HepG2 (cell line): ENCODE data around the gene TBL2. TPM values are rescaled to one million over a fixed set of nuclear protein-coding genes. Genes with fewer than 3 reads are reported as not detected.

Source experiments
- CC2D1A ChIP-seq: sonication (generic); formaldehyde crosslinking; IDR thresholded peaks from 2 replicates; pipeline ENCODE4 v1.8.1; 2023; ENCODE audit warnings: mild to moderate bottlenecking, missing genetic modification reagents
- FLYWCH1 ChIP-seq: sonication (generic); formaldehyde crosslinking; IDR thresholded peaks from 2 replicates; pipeline ENCODE4 v1.8.1; 2023; ENCODE audit warnings: mild to moderate bottlenecking, missing genetic modification reagents
- KDM5B ChIP-seq: sonication (generic); formaldehyde crosslinking; IDR thresholded peaks from 2 replicates; pipeline ENCODE4 v1.4.0; 2020; ENCODE audit warnings: missing genetic modification reagents, mild to moderate bottlenecking, borderline replicate concordance
- NFKBIZ ChIP-seq: IDR thresholded peaks from 2 replicates; pipeline ENCODE4 v1.6.1; 2018; ENCODE audit warnings: missing genetic modification reagents, missing compliant biosample characterization
- PCBP1 ChIP-seq: fragments of 200-400 bp; formaldehyde crosslinking; IDR thresholded peaks from 2 replicates; pipeline ENCODE4 v1.6.1; 2017; ENCODE audit warnings: mild to moderate bottlenecking, low read depth, low read length, borderline replicate concordance
- PRMT3 ChIP-seq: sonication (generic); formaldehyde crosslinking; IDR thresholded peaks from 2 replicates; pipeline ENCODE4 v1.8.1; 2022; ENCODE audit warnings: low read depth, mild to moderate bottlenecking, moderate library complexity, missing genetic modification reagents, borderline replicate concordance
- RFXAP ChIP-seq: sonication (generic); formaldehyde crosslinking; IDR thresholded peaks from 2 replicates; pipeline ENCODE4 v1.4.0; 2020; ENCODE audit warnings: missing genetic modification reagents, borderline replicate concordance
- RXRB ChIP-seq: IDR thresholded peaks from 2 replicates; pipeline ENCODE4 v1.6.1; 2016; ENCODE audit warnings: borderline replicate concordance, missing genetic modification reagents, missing compliant biosample characterization
- ZNF280D ChIP-seq: sonication (generic); formaldehyde crosslinking; IDR thresholded peaks from 2 replicates; pipeline ENCODE4 v1.5.1; 2020; ENCODE audit warnings: mild to moderate bottlenecking, missing genetic modification reagents
- ZNF333 ChIP-seq: sonication (generic); formaldehyde crosslinking; IDR thresholded peaks from 2 replicates; pipeline ENCODE4 v1.4.0; 2020; ENCODE audit warnings: mild to moderate bottlenecking, missing genetic modification reagents, borderline replicate concordance
- ZNF496 ChIP-seq: sonication (generic); formaldehyde crosslinking; IDR thresholded peaks from 2 replicates; pipeline ENCODE4 v1.8.1; 2023; ENCODE audit warnings: mild to moderate bottlenecking, moderate library complexity, missing genetic modification reagents; ENCODE audit not compliant: insufficient replicate concordance
- ZNF737 ChIP-seq: sonication (generic); formaldehyde crosslinking; IDR thresholded peaks from 2 replicates; pipeline ENCODE4 v1.5.0; 2020; ENCODE audit warnings: missing genetic modification reagents, mild to moderate bottlenecking, borderline replicate concordance
- ZNF746 ChIP-seq: sonication (generic); formaldehyde crosslinking; IDR thresholded peaks from 2 replicates; pipeline ENCODE4 v1.8.0; 2022; ENCODE audit warnings: mild to moderate bottlenecking, missing genetic modification reagents
- polyA plus RNA-seq, 8 experiments: library from polyadenylated mRNA; depleted of rRNA in 3 of 8; stranded (reverse) in 7 of 8; unstranded in 1 of 8; fragments of >200 nt; fragmentation: Illumina TruSeq in 4 of 8; extraction: Trizol in 4 of 8; gene quantifications; 2 replicates each; pipeline versions ENCODE4 v1.2.1 to v1.2.3, GENCODE V29; 2011 to 2016; ENCODE audit warnings: low read depth in 4 of 8, missing spikeins in 1 of 8, mixed read lengths in 1 of 8; ENCODE audit not compliant: insufficient read depth in 1 of 8
- total RNA-seq, 5 experiments: library from RNA; depleted of rRNA; stranded (reverse); fragments of >200 nt; fragmentation: Illumina TruSeq; extraction: Trizol; gene quantifications; 2 replicates each; pipeline ENCODE4 v1.2.3, GENCODE V29; 2016; ENCODE audit warnings: low read depth in 1 of 5
- TF ChIP-seq, protein P1 (sequence below): sonication (generic); formaldehyde crosslinking; IDR thresholded peaks from 2 replicates; pipeline ENCODE4 v1.5.1; 2020; ENCODE audit warnings: missing genetic modification reagents, mild to moderate bottlenecking, borderline replicate concordance
- TF ChIP-seq, protein P2 (sequence below): sonication (generic); formaldehyde crosslinking; IDR thresholded peaks from 2 replicates; pipeline ENCODE4 v1.4.0; 2020; ENCODE audit warnings: mild to moderate bottlenecking, missing genetic modification reagents

The TBL2 gene
- total and polyA plus RNA-seq, 2 of the 13 experiments (the other 11 are each of a cell fraction or from before 2014, with no cell fraction given) = 43.4 to 47.2 TPM

- TF ChIP-seq, protein P1, sequence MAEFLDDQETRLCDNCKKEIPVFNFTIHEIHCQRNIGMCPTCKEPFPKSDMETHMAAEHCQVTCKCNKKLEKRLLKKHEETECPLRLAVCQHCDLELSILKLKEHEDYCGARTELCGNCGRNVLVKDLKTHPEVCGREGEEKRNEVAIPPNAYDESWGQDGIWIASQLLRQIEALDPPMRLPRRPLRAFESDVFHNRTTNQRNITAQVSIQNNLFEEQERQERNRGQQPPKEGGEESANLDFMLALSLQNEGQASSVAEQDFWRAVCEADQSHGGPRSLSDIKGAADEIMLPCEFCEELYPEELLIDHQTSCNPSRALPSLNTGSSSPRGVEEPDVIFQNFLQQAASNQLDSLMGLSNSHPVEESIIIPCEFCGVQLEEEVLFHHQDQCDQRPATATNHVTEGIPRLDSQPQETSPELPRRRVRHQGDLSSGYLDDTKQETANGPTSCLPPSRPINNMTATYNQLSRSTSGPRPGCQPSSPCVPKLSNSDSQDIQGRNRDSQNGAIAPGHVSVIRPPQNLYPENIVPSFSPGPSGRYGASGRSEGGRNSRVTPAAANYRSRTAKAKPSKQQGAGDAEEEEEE (CRISPR knock-in tag) = no peak
- TF ChIP-seq ZNF496 (CRISPR knock-in tag) (no peak), PCBP1 (peak; percentile 98), CC2D1A (CRISPR knock-in tag) (no peak), NFKBIZ (CRISPR knock-in tag) (0 out of 2 replicates have a peak, but pooled peaks have one; percentile 35), RFXAP (no peak), KDM5B (CRISPR knock-in tag) (no peak; the same call in 1 of the 2 replicates), ZNF737 (CRISPR knock-in tag) (no peak), FLYWCH1 (CRISPR knock-in tag) (no peak), PRMT3 (CRISPR knock-in tag) (no peak), ZNF333 (CRISPR knock-in tag) (no peak; the same call in 1 of the 2 replicates), ZNF280D (CRISPR knock-in tag) (no peak; the same call in 1 of the 2 replicates), ZNF746 (CRISPR knock-in tag) (peak; percentile 30; the same call in 1 of the 2 replicates), RXRB (CRISPR knock-in tag) (peak; percentile 89)
- TF ChIP-seq, protein P2, sequence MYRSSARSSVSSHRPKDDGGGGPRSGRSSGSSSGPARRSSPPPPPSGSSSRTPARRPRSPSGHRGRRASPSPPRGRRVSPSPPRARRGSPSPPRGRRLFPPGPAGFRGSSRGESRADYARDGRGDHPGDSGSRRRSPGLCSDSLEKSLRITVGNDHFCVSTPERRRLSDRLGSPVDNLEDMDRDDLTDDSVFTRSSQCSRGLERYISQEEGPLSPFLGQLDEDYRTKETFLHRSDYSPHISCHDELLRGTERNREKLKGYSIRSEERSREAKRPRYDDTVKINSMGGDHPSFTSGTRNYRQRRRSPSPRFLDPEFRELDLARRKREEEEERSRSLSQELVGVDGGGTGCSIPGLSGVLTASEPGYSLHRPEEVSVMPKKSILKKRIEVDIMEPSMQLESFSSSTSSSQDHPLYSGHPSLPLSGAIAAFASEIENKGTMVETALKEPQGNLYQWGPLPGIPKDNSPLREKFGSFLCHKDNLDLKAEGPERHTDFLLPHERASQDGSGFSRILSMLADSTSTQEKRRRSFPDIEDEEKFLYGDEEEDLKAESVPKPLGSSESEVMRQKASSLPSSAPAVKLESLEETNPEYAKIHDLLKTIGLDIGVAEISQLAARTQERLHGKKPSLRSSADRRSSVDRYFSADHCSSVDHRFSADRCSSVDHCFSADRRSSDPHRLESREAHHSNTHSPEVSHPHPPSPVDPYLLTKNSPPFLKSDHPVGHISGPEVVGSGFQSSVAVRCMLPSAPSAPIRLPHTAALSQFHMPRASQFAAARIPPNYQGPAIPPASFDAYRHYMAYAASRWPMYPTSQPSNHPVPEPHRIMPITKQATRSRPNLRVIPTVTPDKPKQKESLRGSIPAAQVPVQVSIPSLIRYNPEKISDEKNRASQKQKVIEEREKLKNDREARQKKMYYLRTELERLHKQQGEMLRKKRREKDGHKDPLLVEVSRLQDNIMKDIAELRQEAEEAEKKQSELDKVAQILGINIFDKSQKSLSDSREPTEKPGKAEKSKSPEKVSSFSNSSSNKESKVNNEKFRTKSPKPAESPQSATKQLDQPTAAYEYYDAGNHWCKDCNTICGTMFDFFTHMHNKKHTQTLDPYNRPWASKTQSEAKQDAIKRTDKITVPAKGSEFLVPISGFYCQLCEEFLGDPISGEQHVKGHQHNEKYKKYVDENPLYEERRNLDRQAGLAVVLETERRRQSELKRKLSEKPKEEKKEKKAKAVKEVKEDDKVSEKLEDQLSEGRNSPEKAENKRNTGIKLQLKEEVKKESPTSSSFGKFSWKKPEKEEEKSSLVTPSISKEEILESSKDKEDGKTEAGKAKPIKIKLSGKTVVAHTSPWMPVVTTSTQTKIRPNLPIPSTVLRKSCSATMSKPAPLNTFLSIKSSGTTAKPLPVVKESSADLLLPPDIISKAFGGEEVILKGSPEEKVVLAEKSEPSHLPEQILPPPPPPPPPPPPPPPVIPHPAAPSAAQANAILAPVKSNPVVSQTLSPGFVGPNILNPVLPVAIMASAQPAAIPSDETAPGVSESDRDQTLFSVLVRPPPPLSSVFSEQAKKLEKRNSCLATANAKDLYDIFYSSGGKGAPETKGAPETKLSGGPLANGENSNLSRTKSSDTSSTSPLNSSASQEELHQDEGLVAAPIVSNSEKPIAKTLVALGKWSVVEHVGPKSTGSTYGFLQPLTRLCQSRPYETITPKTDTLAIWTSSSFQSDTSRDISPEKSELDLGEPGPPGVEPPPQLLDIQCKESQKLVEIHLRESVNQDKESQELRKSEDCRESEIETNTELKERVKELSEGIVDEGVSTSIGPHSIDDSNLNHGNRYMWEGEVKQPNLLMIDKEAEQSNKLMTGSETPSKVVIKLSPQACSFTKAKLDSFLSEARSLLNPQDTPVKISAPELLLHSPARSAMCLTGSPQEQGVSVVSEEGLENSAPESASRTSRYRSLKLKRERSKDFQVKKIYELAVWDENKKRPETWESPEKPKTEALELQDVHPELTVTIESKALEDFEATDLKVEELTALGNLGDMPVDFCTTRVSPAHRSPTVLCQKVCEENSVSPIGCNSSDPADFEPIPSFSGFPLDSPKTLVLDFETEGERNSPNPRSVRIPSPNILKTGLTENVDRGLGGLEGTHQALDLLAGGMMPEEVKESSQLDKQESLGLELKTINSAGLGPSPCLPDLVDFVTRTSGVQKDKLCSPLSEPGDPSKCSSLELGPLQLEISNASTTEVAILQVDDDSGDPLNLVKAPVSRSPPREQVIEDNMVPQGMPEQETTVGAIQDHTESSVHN (CRISPR knock-in tag) = no peak
Measured at GRCh38 chr7:73522105-73522872, 56.1 kb downstream of the TBL2 start, which contains the start of gene BAZ1B (continued).
